ENCODE measurements around the gene PGAP3. TPM values are rescaled to one million over a fixed set of nuclear protein-coding genes. Genes with fewer than 3 reads are reported as not detected.
A peak's percentile ranks its signal among the peaks of the same experiment; 100 is the strongest.

The PGAP3 gene
- total and polyA plus RNA-seq, 5 experiments from 2014 or later: 14.2 to 33.5 (median 17.7) TPM

- no peak overlapping the region for H3K4me3 Mint-ChIP-seq
- ATAC-seq (no peak), DNase-seq (no peak)
- H3K27me3 Mint-ChIP-seq: no peaks in the 10 kb centered on the region
- peaks cover 14 to 31% (median 20%) of the 10 kb centered on the region in 4 donors for H3K4me1 Mint-ChIP-seq
- POLR2A ChIA-PET: interaction anchor here (1.4 kb wide), 1 partner anchor 15 kb away, joined by 4 read pairs; no protein-coding TSS in a partner anchor
- no peaks in the 10 kb centered on the region for H3K9me3 Mint-ChIP-seq
- H3K27ac Mint-ChIP-seq: no peak overlapping the region
- H3K36me3 Mint-ChIP-seq: no peaks in the 10 kb centered on the region
These were observed 22.4 kb upstream of the PGAP3 start for GRCh38 chr17:39709998-39710964.

- POLR2A ChIA-PET: interaction anchor here (0.8 to 1.6 kb wide), 3 partner anchors 14 to 21 kb away, joined by 3 to 8 read pairs (median 4); partner anchors contain the start of gene MIEN1
- peaks cover 15 to 31% (median 22%) of the 10 kb centered on the region in 4 donors for H3K4me1 Mint-ChIP-seq
- ATAC-seq (no peak), DNase-seq (no peak)
- H3K27me3 Mint-ChIP-seq: no peaks in the 10 kb centered on the region
- peak overlapping the region in 5 of 10 donors; percentile 22 to 78 (median 69) for H3K27ac Mint-ChIP-seq
- H3K36me3 Mint-ChIP-seq: no peaks in the 10 kb centered on the region
- peak overlapping the region in 4 of 10 donors; percentile 23 to 69 (median 34) for H3K4me3 Mint-ChIP-seq
- no peaks in the 10 kb centered on the region for H3K9me3 Mint-ChIP-seq
These were observed 21.6 kb upstream of the PGAP3 start for GRCh38 chr17:39709319-39709997.

GRCh38 chr17:39706921-39707337 is 19.1 kb upstream of the PGAP3 start:
- POLR2A ChIA-PET: interaction anchor here (0.6 to 1.4 kb wide), 3 partner anchors 19 to 212 kb away, joined by 3 to 4 read pairs (median 3); partner anchors contain the start of genes MIEN1 and PGAP3
- ATAC-seq: peak; percentile 77 to 93
- H3K27ac Mint-ChIP-seq: peak overlapping the region in 5 of 10 donors; percentile 47 to 74 (median 69)

GRCh38 chr17:39706383-39706782 is 18.5 kb upstream of the PGAP3 start:
- ATAC-seq (no peak), DNase-seq (peak in 1 of 10 donors; percentile 51)
- H3K4me1 Mint-ChIP-seq: peaks cover 15 to 37% (median 24%) of the 10 kb centered on the region in 4 donors
- POLR2A ChIA-PET: interaction anchor here (1.3 to 1.4 kb wide), 2 partner anchors 19 to 23 kb away, joined by 3 to 4 read pairs; partner anchors contain the start of genes MIEN1 and PGAP3
- H3K27me3 Mint-ChIP-seq: peaks cover 4 to 8% (median 8%) of the 10 kb centered on the region in 5 donors
- H3K27ac Mint-ChIP-seq: peak overlapping the region in 1 of 10 donors; percentile 74
- H3K9me3 Mint-ChIP-seq: no peaks in the 10 kb centered on the region
- H3K4me3 Mint-ChIP-seq: peak overlapping the region in 1 of 10 donors; percentile 73
- no peaks in the 10 kb centered on the region for H3K36me3 Mint-ChIP-seq

More at GRCh38 chr17:39706921-39707337, 19.1 kb upstream of the PGAP3 start:
- peaks cover 15 to 35% (median 22%) of the 10 kb centered on the region in 4 donors for H3K4me1 Mint-ChIP-seq
- H3K4me3 Mint-ChIP-seq: peak overlapping the region in 9 of 10 donors; percentile 2 to 78 (median 65)
- peak in 3 of 10 donors; percentile 31 to 63 (median 32) for DNase-seq
- no peaks in the 10 kb centered on the region for H3K9me3 Mint-ChIP-seq
- H3K27me3 Mint-ChIP-seq: peaks cover 0 to 4% (median 3%) of the 10 kb centered on the region in 5 donors
- no peaks in the 10 kb centered on the region for H3K36me3 Mint-ChIP-seq

- POLR2A ChIA-PET: interaction anchor here (0.6 to 1.4 kb wide), 3 partner anchors 18 to 24 kb away, joined by 3 to 4 read pairs (median 3); partner anchors contain the start of genes MIEN1 and PGAP3
- no peak for ATAC-seq
These were observed 18.0 kb upstream of the PGAP3 start for GRCh38 chr17:39705786-39706348.

GRCh38 chr17:39704821-39705551 is 17.1 kb upstream of the PGAP3 start:
- peak in 1 of 10 donors; percentile 46 for DNase-seq
- Mint-ChIP-seq H3K9me3 (no peaks in the 10 kb centered on the region), H3K36me3 (peaks cover 0 to 2% (median 0%) of the 10 kb centered on the region in 3 donors), H3K4me1 (peaks cover 21 to 38% (median 31%) of the 10 kb centered on the region in 4 donors), H3K27me3 (peaks cover 9 to 20% (median 14%) of the 10 kb centered on the region in 5 donors), H3K27ac (no peak overlapping the region), H3K4me3 (no peak overlapping the region)
- no peak for ATAC-seq
- POLR2A ChIA-PET: interaction anchor here (0.6 kb wide), 1 partner anchor 17 kb away, joined by 3 read pairs; the partner anchor contains the start of gene PGAP3

More at GRCh38 chr17:39705786-39706348, 18.0 kb upstream of the PGAP3 start:
- DNase-seq: peak in 1 of 10 donors; percentile 47
- H3K27me3 Mint-ChIP-seq: peaks cover 9 to 13% (median 13%) of the 10 kb centered on the region in 5 donors
- H3K4me3 Mint-ChIP-seq: no peak overlapping the region
- H3K36me3 Mint-ChIP-seq: peaks cover 0 to 1% (median 0%) of the 10 kb centered on the region in 3 donors
- peaks cover 20 to 38% (median 27%) of the 10 kb centered on the region in 4 donors for H3K4me1 Mint-ChIP-seq
- H3K27ac Mint-ChIP-seq: no peak overlapping the region
- no peaks in the 10 kb centered on the region for H3K9me3 Mint-ChIP-seq

- peaks cover 18 to 31% (median 21%) of the 10 kb centered on the region in 5 donors for H3K27me3 Mint-ChIP-seq
- H3K4me3 Mint-ChIP-seq: no peak overlapping the region
- DNase-seq (peak in 1 of 10 donors; percentile 48), ATAC-seq (no peak)
- peak overlapping the region in 2 of 10 donors; percentile 1 to 49 for H3K27ac Mint-ChIP-seq
- peaks cover 20 to 36% (median 32%) of the 10 kb centered on the region in 4 donors for H3K4me1 Mint-ChIP-seq
- POLR2A ChIA-PET: no interaction called here
- H3K9me3 Mint-ChIP-seq: no peaks in the 10 kb centered on the region
- peaks cover 0 to 4% (median 2%) of the 10 kb centered on the region in 3 donors for H3K36me3 Mint-ChIP-seq
These were observed 16.1 kb upstream of the PGAP3 start for GRCh38 chr17:39703913-39704312.

- ATAC-seq (no peak), DNase-seq (peak in 1 of 10 donors; percentile 41)
- Mint-ChIP-seq H3K4me3 (no peak overlapping the region), H3K36me3 (peaks cover 0 to 4% (median 4%) of the 10 kb centered on the region in 3 donors), H3K9me3 (no peaks in the 10 kb centered on the region), H3K27me3 (peaks cover 20 to 35% (median 23%) of the 10 kb centered on the region in 5 donors), H3K4me1 (peaks cover 20 to 32% (median 30%) of the 10 kb centered on the region in 4 donors), H3K27ac (peak overlapping the region in 2 of 10 donors; percentile 1 to 49)
- POLR2A ChIA-PET: interaction anchor here (1.7 kb wide), 1 partner anchor 16 kb away, joined by 6 read pairs; the partner anchor contains the start of gene PGAP3
These were observed 15.3 kb upstream of the PGAP3 start for GRCh38 chr17:39702901-39703893.

- Mint-ChIP-seq H3K27ac (no peak overlapping the region), H3K4me3 (no peak overlapping the region), H3K4me1 (peaks cover 15 to 25% (median 20%) of the 10 kb centered on the region in 4 donors), H3K36me3 (peaks cover 0 to 10% (median 6%) of the 10 kb centered on the region in 3 donors), H3K9me3 (no peaks in the 10 kb centered on the region), H3K27me3 (peaks cover 22 to 35% (median 23%) of the 10 kb centered on the region in 5 donors)
- POLR2A ChIA-PET: interaction anchor here (1.7 kb wide), 1 partner anchor 14 kb away, joined by 6 read pairs; the partner anchor contains the start of gene PGAP3
- no peak for ATAC-seq
- peak in 1 of 10 donors; percentile 36 for DNase-seq
These were observed 14.0 kb upstream of the PGAP3 start for GRCh38 chr17:39701784-39702422.

Measured in naive thymus-derived CD8-positive, alpha-beta T cell (primary cell).